Ectodermal cell (in vitro differentiated cells): ENCODE measurements around the gene FCGR3B.
"Not testable (repeated sequence)": the region's sequence is repeated elsewhere in the genome, so short reads cannot be mapped to it uniquely, and the experiment has no call there.

Experiments used
- H3K27ac ChIP-seq: 2 replicates; pipeline ENCODE4 v1.7.0; 2013; ENCODE audit warnings: mild to moderate bottlenecking, low read depth, low read length; ENCODE audit not compliant: insufficient read depth, poor library complexity, severe bottlenecking
- H3K27me3 ChIP-seq: 2 replicates; pipeline ENCODE4 v1.7.0; 2013; ENCODE audit warnings: mild to moderate bottlenecking, low read length; ENCODE audit not compliant: insufficient read depth, control insufficient read depth, poor library complexity, severe bottlenecking
- H3K36me3 ChIP-seq: one replicate; pipeline ENCODE4 v1.7.0; 2013; ENCODE audit warnings: low read length; ENCODE audit not compliant: control insufficient read depth, insufficient read depth
- H3K4me1 ChIP-seq: one replicate; pipeline ENCODE4 v1.7.0; 2013; ENCODE audit warnings: low read length; ENCODE audit not compliant: control insufficient read depth, insufficient read depth
- H3K4me3 ChIP-seq: 2 replicates; pipeline ENCODE4 v1.7.0; 2013; ENCODE audit warnings: low read depth, low read length, control low read depth; ENCODE audit not compliant: insufficient read depth
- H3K9me3 ChIP-seq: 2 replicates; pipeline ENCODE4 v1.7.0; 2013; ENCODE audit warnings: mild to moderate bottlenecking, low read length, moderate library complexity; ENCODE audit not compliant: control insufficient read depth
- WGBS, 2 experiments: methylation state at CpG; one replicate each; pipeline ENCODE4 v1.1.7; 2013; ENCODE audit warnings: missing lambda C conversion rate in 2 of 2; 5-methylcytosine and 5-hydroxymethylcytosine counted together

Gene FCGR3B

GRCh38 chr1:161662684-161663339 is 31.8 kb upstream of the FCGR3B start, which contains the start of gene FCGR2B:
Gene FCGR2B (plus strand): TSS chr1:161663143. CDS start chr1:161663242, 99 bp downstream.
- H3K9me3 ChIP-seq: not testable (repeated sequence)
- no CpG with 5 or more reads among the region's 4 CpGs for WGBS, 2 experiments

GRCh38 chr1:161661660-161662311 is 30.8 kb upstream of the FCGR3B start:
- not testable (repeated sequence) for H3K4me1 ChIP-seq, H3K4me3 ChIP-seq, H3K27ac ChIP-seq, H3K27me3 ChIP-seq, H3K9me3 ChIP-seq, H3K36me3 ChIP-seq
- WGBS, 2 experiments: no CpG with 5 or more reads among the region's 9 CpGs

More at GRCh38 chr1:161662684-161663339, 31.8 kb upstream of the FCGR3B start, which contains the start of gene FCGR2B:
- H3K4me3 ChIP-seq, H3K27ac ChIP-seq, H3K4me1 ChIP-seq, H3K27me3 ChIP-seq, H3K36me3 ChIP-seq: not testable (repeated sequence)

GRCh38 chr1:161658524-161658923 is 27.5 kb upstream of the FCGR3B start:
- H3K36me3 ChIP-seq, H3K4me1 ChIP-seq, H3K9me3 ChIP-seq, H3K27me3 ChIP-seq, H3K4me3 ChIP-seq, H3K27ac ChIP-seq: not testable (repeated sequence)

- H3K9me3 ChIP-seq, H3K27me3 ChIP-seq, H3K36me3 ChIP-seq, H3K27ac ChIP-seq, H3K4me1 ChIP-seq, H3K4me3 ChIP-seq: not testable (repeated sequence)
- WGBS, 2 experiments: 0 to 33% methylated on average over 1 to 2 of the region's 6 CpGs
These were observed 23.0 kb upstream of the FCGR3B start for GRCh38 chr1:161653971-161654370.

GRCh38 chr1:161653541-161653940 is 22.6 kb upstream of the FCGR3B start:
- no CpG with 5 or more reads among the region's 7 CpGs for WGBS, 2 experiments
- H3K9me3 ChIP-seq, H3K4me1 ChIP-seq, H3K27me3 ChIP-seq, H3K4me3 ChIP-seq, H3K36me3 ChIP-seq, H3K27ac ChIP-seq: not testable (repeated sequence)

GRCh38 chr1:161647507-161648360 is 16.8 kb upstream of the FCGR3B start:
- not testable (repeated sequence) for H3K27ac ChIP-seq, H3K36me3 ChIP-seq, H3K4me1 ChIP-seq, H3K27me3 ChIP-seq, H3K4me3 ChIP-seq, H3K9me3 ChIP-seq
- 74 to 76% methylated on average over 10 of the region's 13 CpGs for WGBS, 2 experiments

GRCh38 chr1:161644855-161645254 is 13.9 kb upstream of the FCGR3B start:
- H3K4me3 ChIP-seq, H3K27ac ChIP-seq, H3K27me3 ChIP-seq, H3K36me3 ChIP-seq, H3K4me1 ChIP-seq, H3K9me3 ChIP-seq: not testable (repeated sequence)
- WGBS, 2 experiments: no CpG with 5 or more reads among the region's 1 CpG

GRCh38 chr1:161643481-161644208 is 12.7 kb upstream of the FCGR3B start:
- 100% methylated on average over 2 to 3 of the region's 5 CpGs for WGBS, 2 experiments
- not testable (repeated sequence) for H3K27me3 ChIP-seq, H3K4me3 ChIP-seq, H3K9me3 ChIP-seq, H3K27ac ChIP-seq, H3K4me1 ChIP-seq, H3K36me3 ChIP-seq

- not testable (repeated sequence) for H3K27me3 ChIP-seq, H3K9me3 ChIP-seq, H3K36me3 ChIP-seq, H3K4me3 ChIP-seq, H3K4me1 ChIP-seq, H3K27ac ChIP-seq
- 100% methylated on average over 1 of the region's 1 CpG; no CpG with 5 or more reads in 1 of the 2 experiments for WGBS, 2 experiments
These were observed 11.7 kb upstream of the FCGR3B start for GRCh38 chr1:161642697-161643096.

GRCh38 chr1:161639203-161639602 is 8.2 kb upstream of the FCGR3B start:
- H3K27me3 ChIP-seq, H3K27ac ChIP-seq, H3K9me3 ChIP-seq, H3K36me3 ChIP-seq, H3K4me1 ChIP-seq, H3K4me3 ChIP-seq: not testable (repeated sequence)
- WGBS, 2 experiments: 40 to 88% methylated on average over 1 of the region's 2 CpGs
